Tibial nerve (tissue), 3 donors: ENCODE results near the gene SIAH3.

Source experiments
- EP300 ChIP-seq, 2 donors: sonication (generic); formaldehyde crosslinking; IDR thresholded peaks; one replicate each; pipeline ENCODE4 v1.6.1; 2017; ENCODE audit warnings: antibody characterized with exemption in 2 of 2, mild to moderate bottlenecking in 1 of 2
- POLR2A ChIP-seq, 2 donors: fragments of 450-650 bp; IDR thresholded peaks; one replicate each; pipeline ENCODE4 v1.6.1; 2017; ENCODE audit warnings: antibody characterized with exemption in 2 of 2, mild to moderate bottlenecking in 2 of 2, moderate library complexity in 2 of 2

- no peak for TF ChIP-seq POLR2A (IDR thresholded peaks at IDR 0.05)
- TF ChIP-seq EP300 (IDR thresholded peaks at IDR 0.05) = no peak
Observed at GRCh38 chr13:45742985-45743384, 108.6 kb downstream of the SIAH3 start.
